Left hindlimb (tissue), 1 donor: Measurements from ENCODE around the gene HAO1.
"Not testable (repeated sequence)": the region's sequence is repeated elsewhere in the genome, so short reads cannot be mapped to it uniquely, and the experiment has no call there.

ENCODE experiments used
- DNase-seq: peaks from one replicate; pipeline ENCODE4 v3.0.0-alpha.2; 2018

HAO1 gene

GRCh38 chr20:7940341-7940740 lies at the start of gene HAO1:
Gene HAO1 (minus strand): TSS chr20:7940458. CDS start chr20:7940422, 36 bp downstream.
- no peak for DNase-seq

- DNase-seq = no peak
These were observed 49.1 kb upstream of the HAO1 start for GRCh38 chr20:7989379-7989778.

- DNase-seq = no peak
These were observed 45.7 kb upstream of the HAO1 start for GRCh38 chr20:7985916-7986315.

GRCh38 chr20:7984192-7984591 lies 43.9 kb upstream of the HAO1 start:
- DNase-seq = no peak

GRCh38 chr20:7981374-7981773 lies 41.1 kb upstream of the HAO1 start:
- DNase-seq = no peak

GRCh38 chr20:7980332-7981046 lies 40.2 kb upstream of the HAO1 start:
- DNase-seq = no peak

GRCh38 chr20:7977709-7978108 lies 37.5 kb upstream of the HAO1 start:
- DNase-seq = no peak

GRCh38 chr20:7975851-7976414 lies 35.7 kb upstream of the HAO1 start:
- no peak for DNase-seq

- DNase-seq = no peak
These were observed 34.7 kb upstream of the HAO1 start for GRCh38 chr20:7974785-7975435.

GRCh38 chr20:7971536-7972280 lies 31.4 kb upstream of the HAO1 start:
- DNase-seq = no peak

- DNase-seq = no peak
These were observed 27.1 kb upstream of the HAO1 start for GRCh38 chr20:7967199-7967844.

- no peak for DNase-seq
These were observed 25.9 kb upstream of the HAO1 start for GRCh38 chr20:7966176-7966575.

GRCh38 chr20:7959484-7959883 lies 19.2 kb upstream of the HAO1 start:
- DNase-seq = no peak

- not testable (repeated sequence) for DNase-seq
These were observed 16.3 kb upstream of the HAO1 start for GRCh38 chr20:7956561-7956960.

GRCh38 chr20:7950387-7950786 lies 10.1 kb upstream of the HAO1 start:
- no peak for DNase-seq

- DNase-seq = no peak
These were observed 3.6 kb upstream of the HAO1 start for GRCh38 chr20:7943891-7944290.

GRCh38 chr20:7939663-7940062 lies 595 bp downstream of the HAO1 start:
- no peak for DNase-seq

- no peak for DNase-seq
These were observed 2.2 kb downstream of the HAO1 start for GRCh38 chr20:7938058-7938457.

GRCh38 chr20:7937328-7937727 lies 2.9 kb downstream of the HAO1 start:
- no peak for DNase-seq

GRCh38 chr20:7935027-7935551 lies 5.2 kb downstream of the HAO1 start:
- no peak for DNase-seq

- no peak for DNase-seq
These were observed 6.9 kb downstream of the HAO1 start for GRCh38 chr20:7933346-7933745.

GRCh38 chr20:7930343-7930742 lies 9.9 kb downstream of the HAO1 start:
- DNase-seq = no peak

- DNase-seq = no peak
These were observed 13.5 kb downstream of the HAO1 start for GRCh38 chr20:7926767-7927166.
